ENCODE measurements around the gene NYAP2.
A peak's percentile ranks its signal among the peaks of the same experiment; 100 is the strongest.

NYAP2 gene

DNA sequence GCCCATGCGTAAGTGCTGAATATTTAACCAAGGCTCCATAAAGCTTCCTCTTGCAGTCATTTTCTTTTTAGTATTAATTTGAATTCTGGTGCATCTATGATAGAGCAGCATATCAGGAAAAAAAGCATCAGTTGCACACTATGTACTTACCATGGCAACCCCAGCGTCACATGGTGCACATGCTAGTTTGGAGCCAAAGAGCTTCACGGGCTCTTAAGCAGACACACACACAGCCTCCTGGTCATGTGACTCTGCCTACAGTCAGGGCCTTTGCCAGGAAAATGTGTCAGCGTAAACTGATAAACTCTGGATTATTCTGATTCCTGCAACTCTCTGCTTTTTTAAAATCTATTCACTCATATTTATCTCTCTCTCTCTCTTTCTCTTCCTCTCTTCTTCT lies 30.2 kb downstream of the NYAP2 start:
- DNase-seq, result peak; percentile 21

DNA sequence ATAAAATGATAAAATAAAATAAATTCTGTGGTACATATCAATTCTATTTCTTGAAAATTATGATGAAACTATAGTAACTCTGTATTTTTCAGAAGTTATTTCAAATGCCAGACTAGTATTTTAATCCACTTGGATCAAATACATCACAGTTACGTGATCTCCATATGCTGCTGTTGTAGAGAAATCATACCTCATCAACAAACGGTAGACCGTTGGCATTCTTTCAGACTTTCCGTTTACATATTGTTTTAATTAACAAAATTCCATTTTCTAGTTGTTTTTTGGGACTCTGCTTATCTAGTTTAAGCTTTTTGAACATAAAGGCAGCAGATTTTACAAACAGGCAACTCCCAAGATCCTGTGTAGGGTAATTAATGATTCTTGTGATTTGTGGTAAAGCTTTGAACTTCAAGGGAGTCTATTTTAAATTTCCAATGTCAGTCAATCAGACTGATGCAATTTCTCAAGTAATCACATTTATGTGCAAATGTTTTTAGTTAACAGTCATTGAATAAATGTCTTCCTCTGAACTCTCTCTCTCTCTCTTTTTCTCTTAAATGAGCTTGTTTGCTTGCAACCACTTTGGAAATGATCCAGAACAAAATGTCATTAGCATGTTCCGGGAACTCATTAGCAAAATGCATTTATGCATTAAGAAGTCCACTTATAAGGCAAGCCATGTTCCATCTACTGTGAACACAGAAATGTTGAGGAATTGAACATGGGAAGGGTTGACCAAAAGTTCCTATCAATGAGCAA lies 31.8 kb downstream of the NYAP2 start:
- no peak for DNase-seq

DNA sequence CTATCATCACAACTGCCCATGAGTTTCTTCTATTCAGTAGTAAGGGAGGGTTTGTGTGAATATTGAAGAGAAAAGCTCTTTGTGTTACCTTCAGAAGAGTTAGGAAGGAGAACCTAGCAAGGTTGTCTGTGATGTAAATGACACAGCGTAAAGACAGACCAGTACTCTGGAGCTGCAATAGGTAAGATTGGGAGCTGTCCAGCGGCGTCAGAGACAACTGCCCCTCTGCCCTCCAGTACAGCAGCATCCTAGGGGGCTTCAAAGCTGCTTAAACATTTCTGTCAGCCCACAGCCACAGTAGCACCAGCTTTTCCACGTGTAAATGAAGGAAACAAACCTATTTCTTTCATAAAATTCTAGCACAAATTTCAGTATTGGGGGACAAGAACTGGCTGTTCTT lies 34.5 kb downstream of the NYAP2 start:
- DNase-seq, result no peak

DNA sequence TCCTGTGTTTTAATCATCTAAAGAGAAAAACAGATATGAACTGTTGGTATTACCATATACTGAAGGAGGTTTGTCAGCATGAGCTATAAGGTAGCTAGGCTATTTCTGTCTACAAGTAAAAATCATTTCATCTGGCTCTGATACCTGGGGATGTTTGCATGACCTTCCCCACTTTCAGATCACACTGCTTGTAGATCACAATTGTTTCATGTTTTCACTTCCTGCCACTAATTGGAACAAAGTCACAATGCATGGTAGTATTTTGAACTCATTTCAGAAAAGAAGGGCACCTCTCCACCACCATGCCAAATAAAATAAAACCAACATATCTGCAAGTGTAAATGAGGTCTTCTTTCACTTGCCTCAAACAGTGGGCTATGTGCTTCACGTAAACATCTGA lies 37.8 kb downstream of the NYAP2 start:
- DNase-seq, result no peak

DNA sequence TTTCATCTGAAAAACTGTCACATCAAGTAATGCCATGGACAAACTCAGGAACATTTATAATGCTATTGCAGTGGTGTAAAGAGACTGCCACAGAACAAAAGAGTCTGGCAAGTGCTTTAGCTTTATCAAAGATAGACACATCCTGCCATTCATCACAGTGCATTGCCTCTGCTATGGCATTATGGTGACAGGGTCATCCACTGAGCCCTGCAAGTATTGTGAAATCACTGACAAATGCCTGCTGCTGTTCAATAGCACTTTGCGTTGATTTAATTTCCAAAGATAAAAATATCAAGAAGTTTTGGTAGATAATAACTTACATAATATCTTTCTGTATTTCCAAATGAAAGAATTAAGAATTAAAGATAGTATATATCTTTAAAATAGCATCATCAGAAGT lies 38.7 kb downstream of the NYAP2 start:
- DNase-seq, result no peak

DNA sequence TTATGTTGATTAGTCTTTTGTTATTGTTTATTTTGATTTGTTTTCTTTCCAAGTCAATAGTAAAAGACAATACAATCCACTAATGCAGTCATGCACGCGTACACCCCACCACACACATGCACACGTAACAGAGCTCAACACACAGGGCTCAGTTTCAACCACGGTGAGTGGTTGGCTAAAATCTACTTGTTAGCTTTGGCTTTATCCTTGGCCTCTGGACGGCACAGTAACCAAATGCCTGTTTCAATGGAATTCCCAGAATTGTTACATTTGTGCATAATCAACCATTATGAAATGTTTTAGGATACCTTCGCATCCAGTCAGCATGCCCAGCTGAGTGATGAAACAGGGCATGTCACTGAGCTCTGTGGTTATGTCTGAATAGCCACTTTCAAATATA lies 53.2 kb downstream of the NYAP2 start:
- DNase-seq, result no peak

DNA sequence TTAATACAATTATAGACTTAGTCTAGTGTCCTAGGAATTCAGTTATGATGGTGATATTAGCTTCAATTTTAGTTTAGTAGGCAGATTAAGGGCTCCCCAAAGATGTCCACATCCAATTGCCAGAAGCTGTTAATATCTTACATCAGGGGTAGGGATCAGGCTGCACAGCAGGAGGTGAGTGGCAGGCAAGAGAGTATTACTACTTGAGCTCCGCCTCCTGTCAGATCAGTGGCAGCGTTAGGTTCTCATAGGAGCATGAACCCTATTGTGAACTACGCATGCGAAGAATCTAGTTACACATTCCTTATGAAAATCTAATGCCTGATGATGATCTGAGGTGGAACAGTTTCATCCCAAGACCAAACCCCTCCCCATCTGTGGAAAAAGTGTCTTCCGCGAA lies 54.9 kb downstream of the NYAP2 start:
- DNase-seq, result no peak

DNA sequence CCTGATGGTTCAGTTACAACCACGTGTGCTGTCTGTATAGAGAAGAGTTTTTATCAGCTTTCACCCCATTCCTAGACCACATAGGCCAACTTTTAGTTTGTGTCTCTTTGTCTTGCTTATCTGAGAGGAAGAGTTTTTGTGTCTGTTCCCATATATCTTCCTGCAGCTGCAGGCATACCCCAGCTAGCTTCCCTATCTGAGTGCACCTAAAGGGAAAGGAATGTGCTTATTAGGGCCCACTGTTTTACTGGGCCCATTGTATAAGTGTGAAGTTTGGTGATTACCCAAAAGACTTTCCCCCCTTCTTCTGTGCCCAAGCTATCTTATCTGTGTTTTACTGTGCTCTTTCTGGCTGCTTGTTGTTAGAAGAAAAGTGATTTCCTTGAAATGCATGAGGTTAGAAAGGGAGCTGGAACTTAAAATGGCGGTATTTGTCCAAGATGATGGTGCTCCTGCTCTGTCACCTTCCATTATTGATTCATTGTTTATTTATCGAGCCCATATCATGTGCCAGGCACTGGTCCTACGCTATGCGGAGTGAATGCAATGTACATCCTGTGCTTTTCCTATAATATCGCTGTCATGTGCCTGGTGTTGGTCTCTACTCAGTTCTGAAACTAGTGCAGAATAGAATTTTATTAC lies 57.2 kb downstream of the NYAP2 start:
- no peak for DNase-seq

DNA sequence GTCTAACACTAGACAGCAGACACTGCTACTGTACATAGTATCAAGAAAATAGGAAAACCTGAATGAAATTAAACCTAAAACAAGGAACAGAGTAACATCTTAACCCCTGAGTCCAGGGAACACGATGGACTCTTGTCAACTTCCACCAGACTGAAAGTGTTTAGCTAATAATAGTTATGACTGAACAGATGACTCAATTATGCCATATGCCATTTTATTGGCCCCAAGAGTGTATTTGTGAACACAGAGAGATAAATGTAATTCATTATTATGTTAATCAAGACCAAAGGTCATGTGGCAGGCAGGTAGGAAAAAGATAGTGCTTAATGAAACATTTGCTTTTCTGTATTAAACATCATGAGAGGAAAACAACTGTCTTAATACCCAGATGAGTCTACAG lies 58.0 kb downstream of the NYAP2 start:
- DNase-seq, result no peak

DNA sequence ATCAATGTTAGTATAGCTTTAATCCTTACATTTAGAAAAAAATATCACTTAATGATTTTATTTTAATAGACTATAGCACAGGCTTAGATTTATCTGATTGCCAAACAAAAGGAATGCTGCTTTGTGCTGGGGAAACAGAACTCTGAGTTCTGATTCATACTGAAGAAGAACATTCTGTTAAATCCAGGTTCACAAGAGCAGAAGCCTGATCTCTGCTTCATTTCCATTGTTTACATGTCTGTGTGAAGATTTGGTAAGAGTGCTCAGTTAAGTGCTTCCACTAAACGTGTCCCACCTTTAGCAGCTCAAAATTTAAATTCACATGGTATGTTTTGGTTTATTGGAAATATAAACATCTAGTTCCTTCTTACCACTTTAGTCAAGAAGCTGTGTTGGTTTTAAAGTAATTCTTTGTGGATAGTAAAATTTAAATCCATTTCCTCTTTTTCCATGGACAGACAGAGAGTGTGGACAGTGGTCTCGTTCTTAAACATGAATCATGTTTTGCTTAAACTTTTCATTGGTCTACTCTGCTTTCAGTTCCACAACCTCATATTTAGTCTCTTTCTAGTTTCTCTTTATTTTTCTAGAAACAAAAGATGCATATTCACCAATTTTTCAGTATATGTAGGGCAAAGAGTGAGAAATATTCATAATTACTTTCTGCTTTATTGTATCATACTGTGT lies 59.1 kb downstream of the NYAP2 start:
- no peak for DNase-seq

DNA sequence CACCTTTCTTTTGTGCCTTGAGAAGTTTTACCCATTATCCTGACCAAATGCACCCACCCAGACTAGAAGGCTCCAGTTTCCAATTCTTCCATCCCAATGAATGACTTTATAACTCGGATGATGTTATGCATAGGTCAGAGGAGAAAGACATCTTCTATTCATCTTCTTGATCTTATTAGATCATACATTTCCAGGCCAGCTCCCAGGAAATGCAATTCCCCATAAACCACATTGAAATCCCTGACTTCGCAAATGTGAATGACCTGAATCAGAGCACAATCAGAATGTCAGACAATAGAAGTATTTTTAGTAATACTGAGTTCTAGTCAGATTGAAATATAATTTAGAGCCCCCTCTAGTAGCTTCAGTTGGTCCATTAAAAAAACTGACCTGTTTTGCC lies 62.9 kb downstream of the NYAP2 start:
- DNase-seq, result no peak

DNA sequence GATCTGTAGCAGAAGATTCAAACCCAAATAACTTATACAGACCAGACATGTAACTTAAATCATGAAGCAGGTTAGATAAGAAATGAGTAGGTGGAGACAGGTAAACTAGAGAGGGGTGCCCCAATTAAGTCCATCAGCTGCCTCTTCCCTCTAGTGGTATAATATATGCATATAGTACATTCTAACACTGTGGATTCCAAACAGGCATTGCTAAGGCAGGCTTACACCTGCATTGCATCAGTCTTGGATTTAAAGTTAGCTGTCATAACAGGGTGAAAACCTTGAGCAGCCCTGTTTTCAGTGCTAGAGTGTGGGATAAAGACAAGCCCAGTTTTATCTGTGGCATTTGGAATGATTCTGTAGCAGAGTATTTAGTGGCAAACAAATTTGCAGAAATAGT lies 63.4 kb downstream of the NYAP2 start:
- no peak for DNase-seq

DNA sequence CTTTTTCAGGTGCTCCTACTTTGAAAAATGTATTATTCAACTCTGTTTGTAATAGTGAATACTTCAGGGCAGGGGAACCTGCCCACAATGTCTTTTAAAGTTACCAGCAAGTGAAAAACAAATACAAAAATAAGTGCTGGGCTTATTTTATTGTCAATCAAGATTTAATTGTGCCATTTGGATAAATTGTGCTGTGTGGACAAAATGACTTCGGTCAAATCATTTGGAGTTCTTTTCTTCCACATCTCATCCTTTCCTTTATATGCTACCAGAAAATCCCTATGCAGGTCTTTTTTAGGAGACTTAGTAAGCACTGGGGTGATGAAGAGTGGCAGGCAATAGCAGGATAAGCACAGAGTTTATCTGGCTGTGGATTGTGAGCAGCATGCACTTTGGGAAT lies 63.9 kb downstream of the NYAP2 start:
- no peak for DNase-seq

DNA sequence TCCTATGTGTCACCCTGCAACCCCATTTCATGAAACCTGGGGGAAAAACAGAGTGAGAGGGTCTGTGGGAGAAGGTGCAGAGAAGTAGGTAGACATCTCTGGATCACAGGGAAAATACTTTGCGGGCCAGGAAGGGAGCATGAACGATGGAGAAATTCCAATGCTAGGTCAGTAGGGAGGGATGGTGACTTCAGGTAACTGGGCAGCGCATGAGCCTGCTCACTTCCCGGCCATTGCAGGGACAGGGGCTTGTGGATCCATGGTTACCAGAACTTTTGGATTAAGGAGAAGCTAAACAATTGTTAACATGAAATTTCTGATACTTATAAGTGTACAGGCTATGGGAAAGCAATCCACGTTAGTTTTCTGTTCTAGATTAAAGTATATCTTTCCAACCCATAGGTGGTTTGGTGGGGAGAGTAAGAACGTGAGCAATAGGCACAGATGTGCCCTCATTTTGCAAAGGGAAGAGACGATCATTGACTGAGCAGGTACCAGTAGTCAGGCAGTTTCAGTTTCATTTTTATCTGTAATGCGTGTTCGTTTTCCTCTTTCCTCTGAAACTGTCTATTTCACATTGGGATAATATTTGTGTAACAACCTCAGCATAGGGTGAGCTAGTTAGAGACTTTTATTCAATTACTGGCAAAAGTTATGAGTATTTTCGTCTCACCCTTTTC lies 65.0 kb downstream of the NYAP2 start:
- no peak for DNase-seq

DNA sequence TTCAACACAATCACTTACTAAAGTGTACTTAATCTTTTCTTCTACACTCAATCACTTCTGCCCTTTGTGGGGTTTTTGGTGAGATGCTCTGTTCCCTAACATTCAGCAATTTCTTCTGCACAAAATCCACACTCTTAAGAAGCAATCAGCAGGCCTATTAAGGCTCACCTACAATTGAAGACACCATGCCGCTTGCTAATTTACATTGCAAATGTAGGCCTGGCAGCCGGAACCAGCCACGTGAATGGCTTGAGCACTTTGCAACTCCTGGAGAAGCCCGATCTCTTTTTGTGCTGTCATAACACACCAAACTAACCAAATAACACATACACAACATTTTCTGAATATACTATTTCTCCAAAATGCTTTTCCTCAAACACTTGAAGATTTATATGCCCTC lies 66.3 kb downstream of the NYAP2 start:
- no peak for DNase-seq

DNA sequence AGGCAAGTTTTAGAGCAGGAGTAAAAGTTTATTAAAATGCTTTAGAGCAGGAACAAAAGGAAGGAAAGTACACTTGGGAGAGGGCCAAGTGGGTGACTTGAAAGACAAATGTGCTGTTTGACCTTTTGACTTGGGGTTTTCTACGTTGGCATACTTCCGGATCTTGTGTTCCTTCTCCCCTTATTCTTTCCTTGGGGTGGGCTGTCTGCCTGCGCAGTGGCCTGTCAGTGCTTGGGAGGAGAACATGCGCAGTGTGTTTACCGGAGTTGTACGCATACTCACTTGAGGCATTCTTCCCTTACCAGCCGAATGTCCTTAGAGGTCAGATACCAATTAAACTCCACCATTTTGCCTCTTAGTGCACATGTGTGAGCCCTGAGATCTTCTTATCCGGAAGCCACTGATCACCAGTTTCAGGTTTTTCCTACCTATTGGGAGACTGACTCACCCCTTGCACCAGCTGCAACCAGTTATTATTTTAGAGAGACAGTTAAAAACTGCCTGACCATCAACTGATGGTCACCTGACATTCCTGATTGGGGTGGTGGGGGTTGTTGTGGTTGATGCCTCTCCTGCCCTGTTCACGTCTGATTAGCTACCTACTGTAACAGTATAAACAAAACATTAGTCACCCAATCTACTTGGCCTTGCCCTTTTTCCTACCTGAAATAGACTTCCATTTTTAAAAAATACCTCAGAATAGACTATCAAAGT lies 67.5 kb downstream of the NYAP2 start:
- DNase-seq, result no peak

DNA sequence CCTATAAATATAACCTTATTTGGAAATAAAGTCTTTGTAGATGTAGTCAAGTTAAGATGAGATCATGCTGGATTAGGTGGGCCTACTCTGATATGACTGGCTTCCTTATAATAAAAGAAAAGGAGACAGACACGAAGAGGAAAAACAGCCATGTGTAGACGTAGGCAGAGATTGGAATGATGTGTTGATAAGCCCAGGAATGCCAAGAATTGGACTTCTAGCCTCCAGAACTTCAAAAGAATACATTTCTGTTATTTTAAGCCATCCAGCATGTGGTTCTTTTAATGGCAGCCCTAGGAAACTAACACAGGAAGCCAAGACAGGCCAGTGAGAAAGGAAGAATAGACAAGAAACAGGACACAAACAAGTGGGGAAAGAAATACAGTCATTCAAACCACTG lies 68.6 kb downstream of the NYAP2 start:
- DNase-seq, result no peak

DNA sequence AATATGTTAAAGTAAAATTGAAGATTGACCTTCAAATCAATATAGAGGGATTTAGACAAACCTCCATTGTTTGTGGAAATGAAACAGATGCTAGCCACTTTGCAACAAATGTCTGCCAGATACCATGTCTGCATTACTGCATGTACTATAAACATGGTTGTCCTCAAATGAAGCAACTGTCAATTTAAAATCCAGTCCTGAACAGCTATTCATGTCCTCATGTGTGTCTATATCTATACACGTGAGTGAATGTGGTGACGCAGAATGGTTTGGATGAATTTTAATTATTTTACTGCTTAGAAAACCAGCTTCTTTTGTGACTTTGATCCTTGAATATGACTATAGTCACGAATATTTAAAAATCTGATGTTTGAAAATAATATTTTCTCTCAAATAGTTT lies 71.5 kb downstream of the NYAP2 start:
- DNase-seq, result no peak

DNA sequence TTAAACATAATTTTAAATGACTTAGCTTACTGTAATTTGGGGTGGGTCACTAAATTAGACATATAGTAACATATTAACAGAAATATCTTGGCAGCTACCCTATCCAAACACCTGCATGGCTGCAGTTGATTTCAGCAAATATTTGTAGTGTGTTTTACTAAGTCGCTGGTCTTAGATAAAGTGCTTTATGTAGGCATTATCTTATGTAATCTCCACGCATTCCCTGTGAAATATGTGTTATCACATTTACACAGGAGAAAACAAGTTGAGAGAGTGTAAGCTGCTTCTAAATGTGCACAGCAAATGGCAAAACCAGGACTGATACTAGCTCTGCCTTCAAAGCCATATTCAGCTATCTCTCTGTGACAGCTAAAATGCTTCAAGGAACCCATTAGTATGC lies 72.0 kb downstream of the NYAP2 start:
- DNase-seq, result no peak

DNA sequence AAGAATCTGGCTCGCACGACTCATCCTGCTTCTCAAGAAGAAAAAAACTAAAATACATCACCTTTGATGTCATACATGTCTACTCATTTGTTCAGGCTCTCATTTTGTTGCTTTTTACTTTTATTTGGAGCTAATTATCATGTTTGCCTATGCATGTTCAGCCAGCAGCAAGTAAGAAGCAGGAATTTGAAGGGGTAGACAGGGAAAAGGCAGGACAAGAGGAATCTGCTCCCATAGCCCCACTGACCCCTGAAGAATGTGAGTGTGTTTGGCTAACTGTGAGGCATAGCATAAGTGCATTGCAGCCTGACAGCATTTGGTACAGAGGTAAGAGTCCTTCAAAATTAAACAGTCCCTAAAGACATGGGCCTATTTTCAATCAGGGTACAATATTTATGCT lies 72.7 kb downstream of the NYAP2 start:
- DNase-seq, result no peak

DNA sequence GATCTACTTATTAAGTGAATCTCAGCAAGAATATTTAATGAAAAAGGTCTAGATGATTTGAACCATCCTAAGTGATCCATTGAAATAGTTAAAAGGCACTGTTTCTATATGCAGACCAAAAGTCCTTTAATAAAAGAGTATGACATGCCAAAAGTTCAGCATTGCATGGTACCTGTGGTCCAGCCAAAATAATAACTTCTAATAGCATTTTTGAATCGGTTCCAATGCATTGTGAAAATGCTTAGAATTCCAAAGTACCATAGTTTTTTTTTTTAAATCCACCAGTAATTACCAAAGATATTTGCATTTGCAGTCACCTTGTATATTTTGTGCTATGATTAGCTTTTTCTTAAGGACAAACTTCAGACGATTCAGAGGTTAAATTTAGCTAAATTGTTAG lies 79.9 kb downstream of the NYAP2 start:
- no peak for DNase-seq

DNA sequence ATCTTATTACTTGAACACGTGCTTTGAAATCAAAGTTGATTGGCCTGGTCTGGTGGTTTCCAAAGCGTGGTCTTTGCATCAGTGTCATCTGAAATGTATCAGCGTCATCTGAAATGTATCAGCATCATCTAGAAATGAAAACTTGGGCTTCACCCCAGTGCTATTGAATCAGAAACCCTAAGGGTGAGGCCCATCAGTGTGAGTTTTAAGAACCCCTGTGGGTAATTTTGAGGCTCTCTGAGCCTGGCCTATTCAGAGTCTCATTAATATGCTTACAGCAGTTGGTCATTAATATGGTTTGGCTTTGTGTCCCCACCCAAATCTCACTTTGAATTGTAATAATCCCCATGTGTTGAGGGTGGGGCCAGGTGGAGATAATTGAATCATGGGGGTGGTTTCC lies 85.2 kb downstream of the NYAP2 start:
- no peak for DNase-seq

DNA sequence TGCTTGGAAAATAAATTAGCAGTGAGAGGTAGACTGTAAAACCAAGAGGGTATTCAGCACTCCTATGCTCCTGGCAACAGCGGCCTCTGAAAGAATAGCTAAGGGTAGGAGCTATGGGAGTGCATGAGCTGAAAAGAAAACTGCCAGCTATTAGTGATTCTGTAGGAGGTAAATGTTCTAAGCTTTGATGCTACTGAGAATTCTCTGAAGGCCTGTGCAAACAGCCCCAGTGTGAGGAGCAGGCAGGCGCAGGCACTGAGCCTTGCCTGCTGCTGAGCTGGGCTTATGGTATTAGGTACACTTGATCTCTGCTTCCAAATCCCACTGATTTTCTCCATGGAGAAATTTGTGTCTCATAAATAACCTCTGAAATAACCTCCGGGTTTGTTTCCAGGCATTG lies 86.7 kb downstream of the NYAP2 start:
- no peak for DNase-seq

Data from femur (tissue), 1 donor.